G401 (cell line): ENCODE measurements around the gene ZYG11A. TPM values are rescaled to one million over a fixed set of nuclear protein-coding genes. Genes with fewer than 3 reads are reported as not detected.
"Not testable (repeated sequence)": the region's sequence is repeated elsewhere in the genome, so short reads cannot be mapped to it uniquely, and the experiment has no call there.

Experiments used
- DNase-seq: peaks from one replicate; pipeline ENCODE4 v3.0.0-alpha.2; 2015; ENCODE audit warnings: low spot score
- in situ Hi-C: cut with HindIII; loops from 2 replicates; pipeline ENCODE4 v1.10.0; 2016; ENCODE audit warnings: low sequenced_read_pairs, mixed read lengths
- total RNA-seq: library from RNA; depleted of rRNA; stranded (reverse); fragments of >200 nt; shearing (Covaris generic); gene quantifications from 2 replicates; pipeline ENCODE4 v1.2.3, GENCODE V29; 2014; rRNA removed

Gene ZYG11A
- 8.6 and 10.2 TPM in 2 replicates for total RNA-seq

GRCh38 chr1:52842643-52843310 is at the start of gene ZYG11A:
TSS of gene ZYG11A (plus strand) at chr1:52842760. CDS start at chr1:52842884, 124 bp downstream.
- DNase-seq = peak; percentile 28
- in situ Hi-C loops = no loop called here

DNA sequence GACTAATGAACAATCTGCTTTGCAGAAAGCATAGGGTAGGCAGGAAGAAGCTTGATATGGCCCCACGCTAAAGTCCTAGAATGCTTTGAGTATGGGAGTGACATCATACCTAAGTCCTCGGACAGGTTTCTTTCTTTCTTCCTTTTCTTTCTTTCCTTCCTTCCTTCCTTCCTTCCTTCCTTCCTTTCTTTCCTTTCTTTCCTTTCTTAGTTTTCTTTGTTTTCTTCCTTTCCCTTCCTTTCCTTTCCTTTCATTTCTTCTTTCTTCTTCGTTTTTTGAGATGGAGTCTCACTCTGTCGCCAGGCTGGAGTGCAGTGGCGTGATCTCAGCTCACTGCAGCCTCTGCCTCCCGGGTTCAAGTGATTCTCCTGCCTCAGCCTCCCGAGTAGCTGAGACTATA is 48.8 kb upstream of the ZYG11A start:
- in situ Hi-C loops, DNase-seq: not testable (repeated sequence)

- in situ Hi-C loops = no loop called here
- DNase-seq = no peak
Measured at GRCh38 chr1:52795464-52795863, 47.1 kb upstream of the ZYG11A start.

DNA sequence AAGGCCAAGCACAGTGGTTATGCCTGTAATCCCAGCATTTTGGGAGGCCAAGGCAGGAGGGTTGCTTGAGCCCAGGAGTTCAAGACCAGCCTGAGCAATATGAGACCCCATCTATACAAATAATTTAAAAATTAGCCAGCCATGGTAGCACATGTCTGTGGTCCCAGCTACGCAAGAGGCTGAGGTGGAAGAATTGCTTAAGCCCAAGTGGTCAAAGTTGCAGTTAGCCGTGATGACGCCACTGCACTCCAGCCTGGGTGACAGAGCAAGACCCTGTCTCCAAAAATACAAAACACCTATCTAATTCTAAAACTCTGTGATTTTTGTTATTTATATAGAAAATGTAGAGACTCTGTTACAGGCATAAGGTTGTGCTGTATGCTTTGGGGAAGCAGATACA is 44.2 kb upstream of the ZYG11A start:
- no peak for DNase-seq
- in situ Hi-C loops = no loop called here

- DNase-seq = no peak
- in situ Hi-C loops = no loop called here
Measured at GRCh38 chr1:52801011-52801410, 41.5 kb upstream of the ZYG11A start.

- in situ Hi-C loops, DNase-seq: not testable (repeated sequence)
Measured at GRCh38 chr1:52804083-52804482, 38.5 kb upstream of the ZYG11A start.

DNA sequence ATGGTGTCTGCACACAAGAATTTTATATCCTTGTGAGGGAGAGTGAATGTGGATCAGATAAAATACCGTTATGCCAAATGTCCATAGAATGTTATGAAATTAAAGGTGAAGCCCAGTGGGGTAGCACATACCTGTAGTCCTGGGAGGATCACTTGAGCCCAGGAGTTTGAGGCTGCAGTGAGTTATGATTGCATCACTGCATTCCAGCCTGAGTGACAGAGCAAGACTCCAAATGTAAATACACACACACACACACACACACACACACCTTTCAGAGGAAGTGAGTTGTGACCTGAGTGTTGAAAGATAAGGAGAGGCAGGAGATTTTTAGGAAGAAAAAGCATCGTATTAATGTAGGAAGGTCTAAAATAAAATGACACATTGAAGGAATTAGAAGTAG is 28.1 kb upstream of the ZYG11A start:
- in situ Hi-C loops = no loop called here
- no peak for DNase-seq

GRCh38 chr1:52820830-52821229 is 21.7 kb upstream of the ZYG11A start:
- in situ Hi-C loops, DNase-seq: not testable (repeated sequence)

DNA sequence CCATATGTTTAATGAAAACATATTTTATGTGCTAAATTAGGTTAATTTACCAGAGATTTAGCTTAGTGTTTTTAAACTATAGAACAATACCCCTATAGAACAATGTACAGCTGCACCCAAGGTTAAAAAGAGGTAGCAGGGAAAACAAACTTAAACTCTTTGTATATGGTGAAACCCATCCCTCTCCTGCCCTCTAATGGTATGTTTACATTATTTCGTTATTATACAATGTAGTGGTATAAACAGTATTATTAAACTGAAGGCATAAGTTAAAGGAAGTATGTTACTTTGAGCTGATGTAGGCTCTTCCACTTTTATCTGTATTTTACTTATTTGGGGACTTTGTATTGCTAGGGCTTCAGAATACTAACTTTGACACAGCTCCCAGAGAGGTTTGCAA is 16.7 kb upstream of the ZYG11A start:
- in situ Hi-C loops = no loop called here
- peak; percentile 13 for DNase-seq

- in situ Hi-C loops = no loop called here
- DNase-seq = no peak
Measured at GRCh38 chr1:52834798-52835197, 7.8 kb upstream of the ZYG11A start.

DNA sequence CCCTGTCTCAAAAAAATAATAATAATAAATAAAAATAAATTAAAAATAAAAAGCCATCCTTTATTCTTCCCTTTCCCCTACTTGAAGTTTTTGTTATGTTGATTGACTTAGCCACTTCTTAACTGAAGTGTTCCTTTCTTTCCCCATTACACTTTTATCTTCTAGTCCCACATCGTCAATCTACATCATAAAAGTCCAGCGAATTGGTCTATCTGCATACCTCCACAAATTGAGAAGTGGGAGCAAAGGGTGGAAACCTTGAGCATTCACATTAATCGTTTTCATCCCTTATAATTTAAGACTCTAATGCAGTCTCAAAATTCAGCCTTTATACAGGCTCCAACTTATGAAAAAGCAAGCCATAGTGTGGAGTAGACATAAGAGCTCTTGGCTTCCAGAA is 6.5 kb upstream of the ZYG11A start:
- in situ Hi-C loops = no loop called here
- DNase-seq = no peak

- DNase-seq, in situ Hi-C loops: not testable (repeated sequence)
Measured at GRCh38 chr1:52839175-52839574, 3.4 kb upstream of the ZYG11A start.

GRCh38 chr1:52845119-52845518 is 2.6 kb downstream of the ZYG11A start:
- in situ Hi-C loops, DNase-seq: not testable (repeated sequence)

GRCh38 chr1:52848423-52848822 is 5.9 kb downstream of the ZYG11A start:
- no peak for DNase-seq

GRCh38 chr1:52850951-52851350 is 8.4 kb downstream of the ZYG11A start:
- in situ Hi-C loops = no loop called here
- no peak for DNase-seq

More at GRCh38 chr1:52848423-52848822, 5.9 kb downstream of the ZYG11A start:
- in situ Hi-C loops = no loop called here

GRCh38 chr1:52852854-52853253 is 10.3 kb downstream of the ZYG11A start:
- in situ Hi-C loops = no loop called here

GRCh38 chr1:52855584-52855983 is 13.0 kb downstream of the ZYG11A start:
- DNase-seq = no peak
- in situ Hi-C loops = no loop called here

More at GRCh38 chr1:52852854-52853253, 10.3 kb downstream of the ZYG11A start:
- DNase-seq = no peak

- in situ Hi-C loops = no loop called here
- no peak for DNase-seq
Measured at GRCh38 chr1:52856026-52856425, 13.5 kb downstream of the ZYG11A start.

DNA sequence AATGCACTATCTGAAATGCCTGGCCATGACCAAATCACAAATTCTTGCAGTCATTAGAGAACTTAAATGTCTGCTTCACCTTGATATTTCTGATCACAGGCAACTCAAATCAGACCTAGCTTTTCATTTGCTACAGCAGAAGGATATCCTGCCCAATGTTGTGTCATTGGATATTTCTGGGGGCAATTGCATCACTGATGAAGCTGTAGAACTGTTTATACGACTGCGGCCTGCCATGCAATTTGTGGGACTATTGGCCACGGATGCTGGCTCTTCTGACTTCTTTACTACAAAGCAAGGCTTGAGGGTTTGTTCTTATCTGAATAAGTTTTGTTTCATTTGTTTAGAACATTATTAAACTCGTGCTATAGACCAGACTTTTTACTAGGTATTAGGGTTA is 14.9 kb downstream of the ZYG11A start:
- in situ Hi-C loops = no loop called here
- no peak for DNase-seq

- DNase-seq = no peak
- in situ Hi-C loops = no loop called here
Measured at GRCh38 chr1:52862666-52863458, 20.3 kb downstream of the ZYG11A start.
